HepG2 (cell line): Measurements from ENCODE around the gene HSF4. TPM values are rescaled to one million over a fixed set of nuclear protein-coding genes. Genes with fewer than 3 reads are reported as not detected.
A peak's percentile ranks its signal among the peaks of the same experiment; 100 is the strongest.

Source experiments
- EZH2 ChIP-seq: conservative IDR thresholded peaks from 2 replicates; pipeline ENCODE4 v1.6.1; 2012; ENCODE audit warnings: mild to moderate bottlenecking, low read depth, low read length, moderate library complexity
- GABPA ChIP-seq, 2 experiments: IDR thresholded peaks; 2 replicates each; pipeline ENCODE4 v1.6.1; 2011 to 2016; ENCODE audit warnings: low read depth in 2 of 2, low read length in 1 of 2, missing biosample characterization in 1 of 2, missing genetic modification characterization in 1 of 2
- GTF3A ChIP-seq: sonication (generic); formaldehyde crosslinking; conservative IDR thresholded peaks from 2 replicates; pipeline ENCODE4 v1.4.0; 2020; ENCODE audit warnings: mild to moderate bottlenecking, missing genetic modification reagents
- HNF4A ChIP-seq: sonication (generic); formaldehyde crosslinking; IDR thresholded peaks from 2 replicates; pipeline ENCODE4 v1.4.0; 2020; ENCODE audit warnings: missing genetic modification reagents
- KAT2B ChIP-seq: fragments of 150-350 bp; IDR thresholded peaks from 2 replicates; pipeline ENCODE4 v1.6.1; 2014; ENCODE audit warnings: low read depth, low read length, borderline replicate concordance
- KDM5A ChIP-seq: fragments of 200-600 bp; sonication (generic); IDR thresholded peaks from 2 replicates; pipeline ENCODE4 v1.7.0; 2018; ENCODE audit warnings: antibody characterized with exemption, mild to moderate bottlenecking, low read length, borderline replicate concordance
- MTA1 ChIP-seq: sonication (generic); formaldehyde crosslinking; IDR thresholded peaks from 2 replicates; pipeline ENCODE4 v1.4.0; 2020; ENCODE audit warnings: missing genetic modification reagents, mild to moderate bottlenecking, borderline replicate concordance
- POGK ChIP-seq: sonication (generic); formaldehyde crosslinking; conservative IDR thresholded peaks from 2 replicates; pipeline ENCODE4 v1.8.0; 2022; ENCODE audit warnings: mild to moderate bottlenecking, moderate library complexity, missing genetic modification reagents
- SRSF4 ChIP-seq: fragments of 200-400 bp; formaldehyde crosslinking; IDR thresholded peaks from one replicate; pipeline ENCODE4 v1.6.1; 2018; ENCODE audit warnings: mild to moderate bottlenecking, low read depth, low read length, moderate library complexity; ENCODE audit not compliant: poor library complexity, severe bottlenecking
- SRY ChIP-seq: sonication (generic); formaldehyde crosslinking; IDR thresholded peaks from 2 replicates; pipeline ENCODE4 v1.8.0; 2022; ENCODE audit warnings: mild to moderate bottlenecking, missing genetic modification reagents
- ZFYVE20 ChIP-seq: sonication (generic); formaldehyde crosslinking; IDR thresholded peaks from 2 replicates; pipeline ENCODE4 v1.8.0; 2023; ENCODE audit warnings: low read depth, mild to moderate bottlenecking, moderate library complexity, missing genetic modification reagents, borderline replicate concordance
- ZKSCAN1 ChIP-seq: fragments of 150-350 bp; IDR thresholded peaks from 2 replicates; pipeline ENCODE4 v1.6.1; 2014; ENCODE audit warnings: low read length
- ZNF547 ChIP-seq: sonication (generic); formaldehyde crosslinking; IDR thresholded peaks from 2 replicates; pipeline ENCODE4 v1.5.1; 2020; ENCODE audit warnings: mild to moderate bottlenecking, missing genetic modification reagents
- ZNF678 ChIP-seq: sonication (generic); formaldehyde crosslinking; IDR thresholded peaks from 2 replicates; pipeline ENCODE4 v1.4.0; 2020; ENCODE audit warnings: mild to moderate bottlenecking, missing genetic modification reagents
- ZNF75D ChIP-seq: sonication (generic); formaldehyde crosslinking; IDR thresholded peaks from 2 replicates; pipeline ENCODE4 v1.8.1; 2023; ENCODE audit warnings: missing genetic modification reagents, mild to moderate bottlenecking, borderline replicate concordance
- ZZZ3 ChIP-seq: sonication (generic); formaldehyde crosslinking; IDR thresholded peaks from 2 replicates; pipeline ENCODE4 v1.4.0; 2020; ENCODE audit warnings: missing genetic modification reagents, mild to moderate bottlenecking, borderline replicate concordance
- polyA plus RNA-seq, 8 experiments: library from polyadenylated mRNA; depleted of rRNA in 3 of 8; stranded (reverse) in 7 of 8; unstranded in 1 of 8; fragments of >200 nt; fragmentation: Illumina TruSeq in 4 of 8; extraction: Trizol in 4 of 8; gene quantifications; 2 replicates each; pipeline versions ENCODE4 v1.2.1 to v1.2.3, GENCODE V29; 2011 to 2016; ENCODE audit warnings: low read depth in 4 of 8, missing spikeins in 1 of 8, mixed read lengths in 1 of 8; ENCODE audit not compliant: insufficient read depth in 1 of 8
- total RNA-seq, 5 experiments: library from RNA; depleted of rRNA; stranded (reverse); fragments of >200 nt; fragmentation: Illumina TruSeq; extraction: Trizol; gene quantifications; 2 replicates each; pipeline ENCODE4 v1.2.3, GENCODE V29; 2016; ENCODE audit warnings: low read depth in 1 of 5
- TF ChIP-seq, protein P1 (sequence below): sonication (generic); formaldehyde crosslinking; IDR thresholded peaks from 2 replicates; pipeline ENCODE4 v1.8.1; 2022; ENCODE audit warnings: low read depth, mild to moderate bottlenecking, missing genetic modification reagents
- TF ChIP-seq, protein P2 (sequence below): sonication (generic); IDR thresholded peaks from 2 replicates; pipeline ENCODE4 v1.6.1; 2016; ENCODE audit warnings: low read depth, borderline replicate concordance
- TF ChIP-seq, protein P3 (sequence below): sonication (generic); formaldehyde crosslinking; conservative IDR thresholded peaks from 2 replicates; pipeline ENCODE4 v1.4.0; 2020; ENCODE audit warnings: mild to moderate bottlenecking, missing genetic modification reagents, moderate library complexity

Gene HSF4
- total and polyA plus RNA-seq, 2 of the 13 experiments (the other 11 are each of a cell fraction or from before 2014, with no cell fraction given), result 3.5 to 16.9 TPM

DNA sequence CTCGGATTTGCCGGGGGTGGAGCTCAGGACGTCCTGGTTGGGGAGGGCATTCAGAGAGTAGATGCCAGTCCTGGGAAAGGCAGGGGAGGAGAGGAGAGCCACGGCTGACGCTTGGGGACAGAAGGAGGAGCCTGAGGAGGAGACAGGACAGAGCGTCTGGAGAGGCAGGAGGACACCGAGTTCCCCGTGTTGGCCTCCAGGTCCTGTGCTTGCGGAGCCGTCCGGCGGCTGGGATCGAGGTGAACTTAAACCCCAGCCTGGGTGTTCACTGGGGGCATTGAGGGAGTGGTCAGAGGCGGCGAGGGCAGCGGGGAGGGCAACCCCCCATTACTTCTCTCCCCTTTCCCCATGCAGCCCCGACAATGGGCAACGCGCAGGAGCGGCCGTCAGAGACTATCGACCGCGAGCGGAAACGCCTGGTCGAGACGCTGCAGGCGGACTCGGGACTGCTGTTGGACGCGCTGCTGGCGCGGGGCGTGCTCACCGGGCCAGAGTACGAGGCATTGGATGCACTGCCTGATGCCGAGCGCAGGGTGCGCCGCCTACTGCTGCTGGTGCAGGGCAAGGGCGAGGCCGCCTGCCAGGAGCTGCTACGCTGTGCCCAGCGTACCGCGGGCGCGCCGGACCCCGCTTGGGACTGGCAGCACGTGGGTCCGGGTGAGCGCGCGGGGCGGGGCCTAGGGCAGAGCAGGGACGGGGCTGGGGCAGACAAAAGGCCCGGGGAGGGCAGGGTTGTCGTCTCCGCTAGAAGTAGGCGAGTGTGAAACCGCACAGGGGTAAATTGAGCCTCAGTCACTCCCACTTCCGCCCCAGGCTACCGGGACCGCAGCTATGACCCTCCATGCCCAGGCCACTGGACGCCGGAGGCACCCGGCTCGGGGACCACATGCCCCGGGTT, 9.5 kb downstream of the HSF4 start (continued):
- TF ChIP-seq ZNF75D (CRISPR knock-in tag) (no peak), ZNF547 (CRISPR knock-in tag) (peak; percentile 97), ZKSCAN1 (no peak; the same call in 1 of the 2 replicates), POGK (CRISPR knock-in tag) (peak; percentile 98), EZH2 (no peak), GABPA (IDR thresholded peaks at IDR 0.05; ENCODE audit: low read depth, low read length) (no peak), GABPA (CRISPR knock-in tag; IDR thresholded peaks at IDR 0.05; ENCODE audit: low read depth) (peak; percentile 64; the same call in 1 of the 2 replicates), SRSF4 (no peak), SRY (CRISPR knock-in tag) (peak; percentile 97), KDM5A (no peak), MTA1 (CRISPR knock-in tag) (peak; percentile 97; the same call in 1 of the 2 replicates), ZFYVE20 (CRISPR knock-in tag) (peak; percentile 65; the same call in 1 of the 2 replicates), KAT2B (no peak), ZZZ3 (CRISPR knock-in tag) (peak; percentile 84; the same call in 1 of the 2 replicates), HNF4A (CRISPR knock-in tag) (peak; percentile 65), ZNF678 (CRISPR knock-in tag) (peak; percentile 93), GTF3A (no peak; the same call in 1 of the 2 replicates)
- TF ChIP-seq, protein P1, sequence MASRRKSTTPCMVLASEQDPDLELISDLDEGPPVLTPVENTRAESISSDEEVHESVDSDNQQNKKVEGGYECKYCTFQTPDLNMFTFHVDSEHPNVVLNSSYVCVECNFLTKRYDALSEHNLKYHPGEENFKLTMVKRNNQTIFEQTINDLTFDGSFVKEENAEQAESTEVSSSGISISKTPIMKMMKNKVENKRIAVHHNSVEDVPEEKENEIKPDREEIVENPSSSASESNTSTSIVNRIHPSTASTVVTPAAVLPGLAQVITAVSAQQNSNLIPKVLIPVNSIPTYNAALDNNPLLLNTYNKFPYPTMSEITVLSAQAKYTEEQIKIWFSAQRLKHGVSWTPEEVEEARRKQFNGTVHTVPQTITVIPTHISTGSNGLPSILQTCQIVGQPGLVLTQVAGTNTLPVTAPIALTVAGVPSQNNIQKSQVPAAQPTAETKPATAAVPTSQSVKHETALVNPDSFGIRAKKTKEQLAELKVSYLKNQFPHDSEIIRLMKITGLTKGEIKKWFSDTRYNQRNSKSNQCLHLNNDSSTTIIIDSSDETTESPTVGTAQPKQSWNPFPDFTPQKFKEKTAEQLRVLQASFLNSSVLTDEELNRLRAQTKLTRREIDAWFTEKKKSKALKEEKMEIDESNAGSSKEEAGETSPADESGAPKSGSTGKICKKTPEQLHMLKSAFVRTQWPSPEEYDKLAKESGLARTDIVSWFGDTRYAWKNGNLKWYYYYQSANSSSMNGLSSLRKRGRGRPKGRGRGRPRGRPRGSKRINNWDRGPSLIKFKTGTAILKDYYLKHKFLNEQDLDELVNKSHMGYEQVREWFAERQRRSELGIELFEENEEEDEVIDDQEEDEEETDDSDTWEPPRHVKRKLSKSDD (CRISPR knock-in tag), result no peak; the same call in 1 of the 2 replicates
- TF ChIP-seq, protein P2, sequence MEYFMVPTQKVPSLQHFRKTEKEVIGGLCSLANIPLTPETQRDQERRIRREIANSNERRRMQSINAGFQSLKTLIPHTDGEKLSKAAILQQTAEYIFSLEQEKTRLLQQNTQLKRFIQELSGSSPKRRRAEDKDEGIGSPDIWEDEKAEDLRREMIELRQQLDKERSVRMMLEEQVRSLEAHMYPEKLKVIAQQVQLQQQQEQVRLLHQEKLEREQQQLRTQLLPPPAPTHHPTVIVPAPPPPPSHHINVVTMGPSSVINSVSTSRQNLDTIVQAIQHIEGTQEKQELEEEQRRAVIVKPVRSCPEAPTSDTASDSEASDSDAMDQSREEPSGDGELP, result peak; percentile 83; the same call in 1 of the 2 replicates
- TF ChIP-seq, protein P3, sequence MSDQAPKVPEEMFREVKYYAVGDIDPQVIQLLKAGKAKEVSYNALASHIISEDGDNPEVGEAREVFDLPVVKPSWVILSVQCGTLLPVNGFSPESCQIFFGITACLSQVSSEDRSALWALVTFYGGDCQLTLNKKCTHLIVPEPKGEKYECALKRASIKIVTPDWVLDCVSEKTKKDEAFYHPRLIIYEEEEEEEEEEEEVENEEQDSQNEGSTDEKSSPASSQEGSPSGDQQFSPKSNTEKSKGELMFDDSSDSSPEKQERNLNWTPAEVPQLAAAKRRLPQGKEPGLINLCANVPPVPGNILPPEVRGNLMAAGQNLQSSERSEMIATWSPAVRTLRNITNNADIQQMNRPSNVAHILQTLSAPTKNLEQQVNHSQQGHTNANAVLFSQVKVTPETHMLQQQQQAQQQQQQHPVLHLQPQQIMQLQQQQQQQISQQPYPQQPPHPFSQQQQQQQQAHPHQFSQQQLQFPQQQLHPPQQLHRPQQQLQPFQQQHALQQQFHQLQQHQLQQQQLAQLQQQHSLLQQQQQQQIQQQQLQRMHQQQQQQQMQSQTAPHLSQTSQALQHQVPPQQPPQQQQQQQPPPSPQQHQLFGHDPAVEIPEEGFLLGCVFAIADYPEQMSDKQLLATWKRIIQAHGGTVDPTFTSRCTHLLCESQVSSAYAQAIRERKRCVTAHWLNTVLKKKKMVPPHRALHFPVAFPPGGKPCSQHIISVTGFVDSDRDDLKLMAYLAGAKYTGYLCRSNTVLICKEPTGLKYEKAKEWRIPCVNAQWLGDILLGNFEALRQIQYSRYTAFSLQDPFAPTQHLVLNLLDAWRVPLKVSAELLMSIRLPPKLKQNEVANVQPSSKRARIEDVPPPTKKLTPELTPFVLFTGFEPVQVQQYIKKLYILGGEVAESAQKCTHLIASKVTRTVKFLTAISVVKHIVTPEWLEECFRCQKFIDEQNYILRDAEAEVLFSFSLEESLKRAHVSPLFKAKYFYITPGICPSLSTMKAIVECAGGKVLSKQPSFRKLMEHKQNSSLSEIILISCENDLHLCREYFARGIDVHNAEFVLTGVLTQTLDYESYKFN (CRISPR knock-in tag), result peak; percentile 76
